Measurements from ENCODE around the gene IFI27L2.

Gene IFI27L2

DNA sequence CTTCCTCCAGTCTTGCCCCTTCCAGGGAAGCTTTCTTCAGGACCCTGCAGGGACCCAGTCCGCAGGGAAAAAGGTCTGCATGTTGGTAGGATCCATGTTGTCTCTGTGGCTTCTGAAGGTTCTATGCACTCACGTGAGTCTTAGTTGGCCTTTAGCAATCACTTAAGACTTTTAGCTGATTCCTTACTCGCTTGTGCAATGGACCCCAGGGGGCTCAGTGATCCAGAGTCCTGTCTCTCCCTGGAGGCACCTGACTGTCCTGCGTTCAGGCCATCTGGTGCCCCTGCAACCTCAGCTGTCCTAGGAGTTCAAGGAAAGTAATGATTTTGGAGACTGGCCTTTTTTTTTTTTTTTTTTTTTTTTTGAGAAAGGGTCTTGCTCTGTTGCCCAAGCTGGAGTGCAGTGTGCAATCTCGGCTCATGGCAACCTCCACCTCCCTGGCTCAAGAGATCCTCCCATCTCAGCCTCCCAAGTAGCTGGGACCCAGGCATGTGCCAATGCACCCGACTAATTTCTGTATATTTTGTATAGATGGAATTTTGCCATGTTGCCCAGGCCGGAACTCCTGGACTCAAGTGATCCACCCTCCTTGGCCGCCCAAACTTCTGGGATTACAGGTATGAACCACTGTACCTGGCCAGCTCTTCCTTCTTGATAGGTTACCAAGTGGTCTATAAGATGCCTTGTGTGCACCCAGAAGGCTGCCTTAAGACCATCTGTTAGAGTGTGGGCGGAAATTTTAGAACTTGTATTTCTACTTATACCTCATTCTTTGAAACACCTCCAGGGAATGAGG lies 4.6 kb downstream of the IFI27L2 start:
- in situ Hi-C loops (cut with MboI; ENCODE audit: low sequenced_read_pairs): no loop called here

GRCh38 chr14:94123868-94124267 lies 5.5 kb downstream of the IFI27L2 start:
- in situ Hi-C loops (cut with MboI; ENCODE audit: low sequenced_read_pairs): no loop called here

DNA sequence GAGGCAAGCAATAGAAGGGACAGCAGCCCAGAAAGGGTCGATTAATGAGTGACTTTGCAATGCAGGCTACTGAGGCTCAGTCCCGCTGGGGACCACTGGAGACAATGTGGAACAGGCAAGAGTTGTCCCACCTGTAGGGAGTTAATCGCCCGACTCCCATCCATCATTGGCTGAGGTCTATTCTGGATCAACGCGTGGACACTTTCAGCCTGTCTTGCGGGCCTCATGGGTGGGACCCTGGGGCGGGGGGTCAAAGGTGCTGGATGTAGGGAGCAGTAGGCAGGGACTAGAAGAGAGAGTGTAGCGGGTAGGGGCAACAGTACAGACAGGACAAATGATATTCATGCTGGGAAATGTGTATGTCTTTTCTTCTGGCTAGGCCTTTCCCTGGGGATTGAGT lies 6.1 kb downstream of the IFI27L2 start:
- in situ Hi-C loops (cut with MboI; ENCODE audit: low sequenced_read_pairs): no loop called here

DNA sequence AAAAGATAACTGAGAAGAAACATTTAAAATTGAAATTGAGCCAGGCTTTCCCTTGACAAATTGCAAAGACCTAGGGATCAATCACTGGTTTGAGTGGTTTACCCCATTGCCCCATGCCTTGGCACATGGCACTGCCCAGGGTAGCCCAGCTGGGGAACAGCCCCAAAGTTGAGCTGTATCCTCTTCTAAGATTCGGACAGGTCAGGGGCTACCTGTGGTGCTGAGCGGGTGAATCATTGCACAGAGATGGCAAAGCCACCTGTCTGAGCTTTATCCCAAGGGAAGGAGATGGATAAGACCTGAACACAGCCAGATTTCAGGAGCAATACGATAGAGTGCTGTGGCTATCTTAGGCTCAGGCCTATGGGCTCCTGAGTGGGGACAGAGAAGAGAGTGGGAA lies 7.0 kb downstream of the IFI27L2 start:
- in situ Hi-C loops (cut with MboI; ENCODE audit: low sequenced_read_pairs): no loop called here

- in situ Hi-C loops (cut with MboI; ENCODE audit: low sequenced_read_pairs): no loop called here
These were observed 7.9 kb downstream of the IFI27L2 start for GRCh38 chr14:94121485-94121884.

DNA sequence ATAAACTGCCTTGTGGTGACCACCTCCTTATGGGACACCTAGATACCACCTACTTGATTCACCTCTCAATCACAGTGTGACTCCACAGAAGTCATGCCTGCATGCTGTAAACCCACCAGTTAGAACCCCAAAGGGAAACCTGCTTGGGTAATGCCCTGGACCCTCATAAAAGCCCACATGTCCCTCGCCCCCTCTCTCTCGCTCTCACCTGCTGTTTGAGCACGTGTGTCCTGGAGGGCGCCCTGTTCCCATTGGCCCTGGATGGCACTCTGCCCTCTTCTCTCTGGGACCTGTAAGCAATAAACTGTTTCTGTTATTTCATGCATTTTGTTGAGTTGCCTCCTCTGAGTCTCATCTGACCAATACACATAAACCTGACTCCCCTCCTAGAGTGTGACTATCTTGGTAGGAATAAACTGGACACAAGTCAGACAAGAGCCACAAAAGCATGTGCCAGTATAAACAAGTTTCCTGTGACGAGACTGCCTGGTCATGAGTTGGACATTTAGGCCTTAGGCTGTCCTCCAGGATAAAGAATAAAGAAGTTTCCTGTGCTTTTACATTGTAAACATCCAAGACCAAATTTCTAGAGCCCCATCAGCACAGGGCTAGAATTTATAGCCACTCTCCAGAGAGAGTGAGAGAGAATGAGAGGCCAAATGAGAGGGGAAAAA lies 8.6 kb downstream of the IFI27L2 start:
- in situ Hi-C loops (cut with MboI; ENCODE audit: low sequenced_read_pairs): no loop called here

- in situ Hi-C loops (cut with MboI; ENCODE audit: low sequenced_read_pairs): no loop called here
These were observed 10.3 kb downstream of the IFI27L2 start for GRCh38 chr14:94119071-94119470.

GRCh38 chr14:94117856-94118255 lies 11.5 kb downstream of the IFI27L2 start:
- in situ Hi-C loops (cut with MboI; ENCODE audit: low sequenced_read_pairs): no loop called here

DNA sequence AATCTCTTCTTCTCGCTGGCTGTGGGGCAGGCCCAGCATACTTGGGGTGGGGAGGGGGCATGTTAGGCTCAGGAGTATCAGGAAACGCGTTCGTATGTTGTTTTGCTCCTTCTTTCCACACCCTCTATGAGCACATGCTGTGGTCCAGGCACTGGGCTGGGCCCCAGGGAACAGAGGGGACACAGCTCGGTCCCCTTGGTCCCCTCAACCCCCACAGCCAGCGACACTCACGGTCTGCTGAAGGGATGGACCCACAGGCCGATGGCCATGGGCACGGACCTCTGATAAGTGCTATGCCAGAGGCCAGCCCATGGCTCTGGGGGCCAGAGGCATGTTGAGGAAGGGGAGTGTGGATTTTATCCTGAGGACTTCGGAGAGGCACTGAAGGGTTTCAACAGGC lies 12.7 kb downstream of the IFI27L2 start:
- in situ Hi-C loops (cut with MboI; ENCODE audit: low sequenced_read_pairs): no loop called here

DNA sequence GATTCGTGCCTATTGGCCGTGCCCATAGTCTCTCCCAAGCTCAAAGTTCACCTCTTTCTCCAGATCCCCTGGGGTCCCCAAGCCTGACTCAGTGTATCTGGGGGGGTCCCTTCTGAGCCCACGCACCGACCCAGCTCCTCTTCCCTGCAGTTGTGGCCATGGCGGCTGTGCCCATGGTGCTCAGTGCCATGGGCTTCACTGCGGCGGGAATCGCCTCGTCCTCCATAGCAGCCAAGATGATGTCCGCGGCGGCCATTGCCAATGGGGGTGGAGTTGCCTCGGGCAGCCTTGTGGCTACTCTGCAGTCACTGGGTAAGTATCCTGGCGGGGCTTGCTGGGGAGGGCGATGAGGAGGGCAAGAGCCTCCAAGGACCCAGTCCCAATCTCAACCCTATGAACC lies 13.8 kb downstream of the IFI27L2 start:
- in situ Hi-C loops (cut with MboI; ENCODE audit: low sequenced_read_pairs): no loop called here

DNA sequence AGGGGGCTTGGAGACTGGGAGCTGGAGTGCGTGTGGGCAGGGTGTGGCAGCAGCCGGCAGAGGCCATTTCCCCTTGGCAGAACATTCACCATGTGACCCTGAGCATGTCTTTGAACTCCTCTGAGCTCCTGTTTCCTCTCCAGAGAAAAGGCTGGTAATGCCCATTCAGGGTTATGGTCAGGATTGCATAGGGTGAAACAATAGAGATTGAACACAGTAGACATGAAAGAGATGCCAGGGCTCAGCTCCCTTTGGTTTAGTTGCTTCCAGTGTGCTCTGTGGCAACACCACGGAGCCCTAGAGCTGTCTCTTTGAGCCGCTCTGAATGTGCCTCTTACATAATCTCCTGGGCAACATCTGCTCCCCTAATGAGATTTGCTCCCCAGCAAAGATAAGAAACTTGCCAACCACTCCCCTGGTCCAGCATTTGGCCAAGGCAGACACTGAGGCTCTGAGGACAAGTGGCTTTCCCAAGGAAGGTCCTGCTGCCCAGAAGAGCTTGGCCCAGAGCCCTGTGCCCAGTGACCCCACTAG lies 14.3 kb downstream of the IFI27L2 start:
- in situ Hi-C loops (cut with MboI; ENCODE audit: low sequenced_read_pairs): no loop called here

- in situ Hi-C loops (cut with MboI; ENCODE audit: low sequenced_read_pairs): no loop called here
These were observed 14.8 kb downstream of the IFI27L2 start for GRCh38 chr14:94114589-94115057.

DNA sequence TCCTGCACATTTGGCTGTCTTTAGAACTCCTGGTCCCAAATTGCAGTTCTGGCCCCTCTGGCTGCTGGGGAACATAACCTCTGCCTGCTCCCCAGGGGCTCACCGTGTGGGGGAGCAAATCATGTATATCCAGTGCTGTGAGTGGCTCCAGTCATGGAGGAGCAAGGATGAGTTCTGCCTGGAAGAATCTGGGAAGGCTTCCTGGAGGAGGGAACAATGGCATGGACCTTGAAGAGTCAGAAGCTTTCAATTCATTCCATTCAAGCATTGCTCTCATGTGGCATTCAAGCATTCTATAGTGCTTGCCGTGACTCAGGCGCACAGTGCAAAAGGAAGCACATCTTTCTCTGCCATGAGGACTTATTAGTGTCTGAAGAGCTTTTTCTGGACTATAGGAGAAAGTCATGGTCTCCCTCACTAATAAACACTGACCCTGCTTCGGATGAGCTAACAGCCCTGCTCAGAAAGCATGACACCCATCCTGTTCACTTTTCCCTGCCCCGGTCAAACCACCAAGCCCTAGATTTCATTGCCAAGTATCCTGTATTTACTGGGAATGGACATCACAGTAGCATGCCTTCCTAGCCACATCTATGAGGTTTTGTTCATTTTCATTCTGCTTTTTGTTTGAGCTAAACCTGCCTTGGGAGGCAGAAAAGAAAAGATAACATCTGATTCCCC lies 15.4 kb downstream of the IFI27L2 start:
- in situ Hi-C loops (cut with MboI; ENCODE audit: low sequenced_read_pairs): no loop called here

DNA sequence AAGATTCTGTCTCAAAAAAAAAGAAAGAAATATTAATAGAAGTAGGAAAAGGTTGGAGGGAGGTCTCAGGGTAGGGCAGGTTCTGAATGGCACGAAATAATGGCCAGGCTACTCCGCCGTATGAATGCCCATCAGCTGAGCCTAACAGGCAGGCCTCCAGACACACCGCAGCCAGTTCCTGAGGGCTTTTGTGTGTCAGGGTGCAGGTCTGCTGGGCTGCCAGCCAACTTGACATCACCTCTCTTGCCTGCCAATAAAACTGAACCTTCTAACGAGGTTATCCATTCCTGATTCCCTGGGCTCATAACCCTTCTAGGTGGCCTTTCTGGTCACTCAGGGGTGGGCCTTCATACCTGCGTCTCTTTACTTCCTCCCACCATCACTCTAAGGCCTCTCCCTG lies 15.9 kb downstream of the IFI27L2 start:
- in situ Hi-C loops (cut with MboI; ENCODE audit: low sequenced_read_pairs): no loop called here

- in situ Hi-C loops (cut with MboI; ENCODE audit: low sequenced_read_pairs): no loop called here
These were observed 16.3 kb downstream of the IFI27L2 start for GRCh38 chr14:94113073-94113472.

GRCh38 chr14:94112513-94113063 lies 16.8 kb downstream of the IFI27L2 start:
- in situ Hi-C loops (cut with MboI; ENCODE audit: low sequenced_read_pairs): no loop called here

DNA sequence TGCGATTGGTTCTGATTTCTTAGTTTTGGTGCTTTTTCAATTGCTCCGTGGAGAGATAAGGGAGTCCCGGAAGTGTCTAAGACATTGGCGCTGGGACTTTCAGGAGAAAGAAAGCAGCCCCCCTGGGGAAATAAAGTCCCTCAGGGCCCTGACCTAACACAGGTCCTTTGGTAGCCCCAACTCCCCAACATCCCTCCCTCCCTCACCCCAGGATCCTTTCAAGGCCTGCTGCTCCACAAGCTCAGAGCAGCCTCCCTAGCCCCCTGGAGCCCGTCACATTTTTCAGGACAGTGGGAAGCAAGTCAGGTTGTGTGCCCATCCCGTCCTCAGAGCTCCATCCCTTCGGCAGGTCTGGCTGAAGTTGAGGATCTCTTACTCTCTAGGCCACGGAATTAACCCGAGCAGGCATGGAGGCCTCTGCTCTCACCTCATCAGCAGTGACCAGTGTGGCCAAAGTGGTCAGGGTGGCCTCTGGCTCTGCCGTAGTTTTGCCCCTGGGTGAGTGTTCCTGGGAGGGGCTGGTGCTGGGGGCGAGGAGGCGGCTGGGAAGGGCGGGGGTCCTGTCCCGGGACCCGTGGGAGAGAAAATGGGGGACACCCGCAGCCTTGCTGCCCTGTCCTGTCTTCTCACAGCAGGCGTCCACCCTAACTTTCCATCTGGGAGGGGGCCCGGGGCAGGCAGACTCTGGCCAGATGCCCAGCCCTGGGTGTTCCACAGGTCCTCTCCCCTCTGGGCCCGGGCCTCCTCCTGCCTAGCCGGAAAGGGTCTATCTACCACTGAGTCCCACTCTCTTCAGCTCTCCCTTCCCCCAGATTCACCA lies 17.9 kb downstream of the IFI27L2 start:
- in situ Hi-C loops (cut with MboI; ENCODE audit: low sequenced_read_pairs): no loop called here

- in situ Hi-C loops (cut with MboI; ENCODE audit: low sequenced_read_pairs): no loop called here
These were observed 18.7 kb downstream of the IFI27L2 start, which contains the start of gene IFI27 for GRCh38 chr14:94110552-94111181. TSS of gene IFI27 (plus strand) at chr14:94110736.

- in situ Hi-C loops (cut with MboI; ENCODE audit: low sequenced_read_pairs): no loop called here
These were observed 19.5 kb downstream of the IFI27L2 start for GRCh38 chr14:94109915-94110250.

DNA sequence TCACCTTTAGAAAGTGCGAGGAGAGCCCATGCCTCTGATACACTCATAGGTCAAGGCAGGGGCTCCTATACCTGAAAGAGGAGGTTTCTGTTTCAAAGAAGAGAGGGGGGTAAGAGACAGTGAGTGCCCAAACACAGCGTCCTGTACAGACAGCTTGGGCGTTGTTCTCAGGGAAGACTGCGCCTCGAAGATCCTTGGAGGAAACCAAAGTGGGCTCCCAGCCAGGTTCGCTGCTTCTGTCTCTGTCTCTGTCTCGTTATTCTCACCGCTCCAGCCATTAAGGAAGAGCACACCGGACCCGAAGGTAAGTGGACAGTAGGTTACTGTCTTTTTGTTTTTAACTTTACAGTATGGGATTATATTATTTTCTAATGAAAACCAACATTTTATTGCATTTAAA lies 24.7 kb downstream of the IFI27L2 start:
- in situ Hi-C loops (cut with MboI; ENCODE audit: low sequenced_read_pairs): no loop called here
